Natural killer cell (primary cell): ENCODE results near the gene PYGB. TPM values are rescaled to one million over a fixed set of nuclear protein-coding genes. Genes with fewer than 3 reads are reported as not detected.

ENCODE experiments used
- ATAC-seq, 3 donors: fragments of 150-1000 bp in 2 of 3; fragments of 200-7000 bp in 1 of 3; cut with Tn5 transposase; 1 replicate in 1 of 3; 2 replicates in 2 of 3; pipeline ENCODE4 v1.10.0; 2021; ENCODE audit warnings: mild to moderate bottlenecking in 2 of 3, moderate library complexity in 2 of 3
- DNase-seq, 2 donors: peaks; one replicate each; pipeline versions ENCODE4 v3.0.0 to v3.0.0-alpha.2; 2013 to 2021; ENCODE audit warnings: mixed read lengths in 1 of 2
- H3K27ac ChIP-seq: one replicate; pipeline ENCODE4 v1.5.1; 2013; ENCODE audit warnings: mild to moderate bottlenecking, low read length
- H3K27me3 ChIP-seq: one replicate; pipeline ENCODE4 v1.6.1; 2013; ENCODE audit warnings: low read length; ENCODE audit not compliant: control insufficient read depth, insufficient read depth
- H3K36me3 ChIP-seq: one replicate; pipeline ENCODE4 v1.6.1; 2013; ENCODE audit warnings: low read length; ENCODE audit not compliant: control insufficient read depth, insufficient read depth
- H3K4me1 ChIP-seq: one replicate; pipeline ENCODE4 v1.6.1; 2013; ENCODE audit warnings: low read length; ENCODE audit not compliant: control insufficient read depth, insufficient read depth
- H3K4me3 ChIP-seq: one replicate; pipeline ENCODE4 v1.5.1; 2013; ENCODE audit warnings: low read length
- H3K9me3 ChIP-seq: one replicate; pipeline ENCODE4 v1.6.1; 2013; ENCODE audit warnings: low read length; ENCODE audit not compliant: control insufficient read depth, insufficient read depth
- H3K27ac Mint-ChIP-seq, 2 donors: one replicate each; pipeline ENCODE4 v1.8.0; 2022; ENCODE audit warnings: mild to moderate bottlenecking in 2 of 2, mixed read lengths in 2 of 2, moderate library complexity in 1 of 2
- H3K27me3 Mint-ChIP-seq, 2 donors: one replicate each; pipeline ENCODE4 v1.8.0; 2022; ENCODE audit warnings: low read depth in 2 of 2, mixed read lengths in 2 of 2
- H3K36me3 Mint-ChIP-seq: one replicate; pipeline ENCODE4 v1.8.0; 2022; ENCODE audit warnings: mixed read lengths
- H3K4me1 Mint-ChIP-seq, 2 donors: one replicate each; pipeline ENCODE4 v1.8.0; 2022; ENCODE audit warnings: mixed read lengths in 2 of 2
- H3K4me3 Mint-ChIP-seq: one replicate; pipeline ENCODE4 v1.8.0; 2022; ENCODE audit warnings: mild to moderate bottlenecking, moderate library complexity, mixed read lengths
- H3K9me3 Mint-ChIP-seq, 2 donors: one replicate each; pipeline ENCODE4 v1.8.0; 2022; ENCODE audit warnings: mixed read lengths in 2 of 2
- CTCF ChIP-seq: fragments of 200-600 bp; IDR thresholded peaks from one replicate; pipeline ENCODE4 v1.8.0; 2022; ENCODE audit warnings: antibody characterized with exemption
- WGBS: methylation state at CpG from one replicate; pipeline ENCODE4 v1.1.7; 2013; ENCODE audit warnings: missing lambda C conversion rate; ENCODE audit not compliant: insufficient coverage; 5-methylcytosine and 5-hydroxymethylcytosine counted together
- intact Hi-C: fragments of 100-400 bp; cut with micrococcal nuclease; formaldehyde crosslinking; loops from one replicate; pipeline ENCODE4 v1.14.2; 2022
- total RNA-seq, 4 donors: library from RNA; stranded (reverse); fragments of 120-200 nt in 1 of 4; gene quantifications; one replicate each; pipeline versions ENCODE4 v1.2.3 to v1.2.4, GENCODE V29; 2013 to 2022

PYGB gene
- total RNA-seq, 3 donors from 2014 or later (not counting 1 experiment from before 2014, with no cell fraction given), result 39.4 to 55.4 (median 47.0) TPM

- no peak overlapping the region for H3K4me3 ChIP-seq
- H3K27me3 ChIP-seq, result no peaks in the 10 kb centered on the region
- H3K4me3 Mint-ChIP-seq, result no peak overlapping the region
- no peaks in the 10 kb centered on the region for H3K36me3 Mint-ChIP-seq
- no peak overlapping the region for H3K27ac Mint-ChIP-seq
- 98% methylated on average over 20 of the region's 20 CpGs for WGBS
- DNase-seq, result no peak
- H3K4me1 Mint-ChIP-seq, result peaks cover 0 to 6% of the 10 kb centered on the region in 2 donors
- no peak overlapping the region for H3K27ac ChIP-seq
- peaks cover 2% of the 10 kb centered on the region for H3K4me1 ChIP-seq
- no peak for TF ChIP-seq CTCF
- intact Hi-C loops, result no loop called here
- H3K36me3 ChIP-seq, result peaks cover 66% of the 10 kb centered on the region
- ATAC-seq, result no peak
- H3K27me3 Mint-ChIP-seq, result no peaks in the 10 kb centered on the region
- no peaks in the 10 kb centered on the region for H3K9me3 Mint-ChIP-seq
- no peaks in the 10 kb centered on the region for H3K9me3 ChIP-seq
These were observed 28.1 kb downstream of the PYGB start for GRCh38 chr20:25275813-25276532.

GRCh38 chr20:25276533-25277050, 28.7 kb downstream of the PYGB start:
- Mint-ChIP-seq H3K4me3 (no peak overlapping the region), H3K9me3 (no peaks in the 10 kb centered on the region), H3K27ac (no peak overlapping the region), H3K27me3 (no peaks in the 10 kb centered on the region), H3K36me3 (no peaks in the 10 kb centered on the region), H3K4me1 (peaks cover 0 to 6% of the 10 kb centered on the region in 2 donors)
- 97% methylated on average over 24 of the region's 24 CpGs for WGBS
- no peak overlapping the region for H3K4me3 ChIP-seq
- intact Hi-C loops, result no loop called here
- H3K27me3 ChIP-seq, result no peaks in the 10 kb centered on the region
- H3K36me3 ChIP-seq, result peaks cover 64% of the 10 kb centered on the region
- no peaks in the 10 kb centered on the region for H3K9me3 ChIP-seq
- no peak overlapping the region for H3K27ac ChIP-seq
- TF ChIP-seq CTCF, result no peak
- ATAC-seq (no peak), DNase-seq (no peak)
- peaks cover 8% of the 10 kb centered on the region for H3K4me1 ChIP-seq

GRCh38 chr20:25277051-25277801, 29.3 kb downstream of the PYGB start:
- no peak overlapping the region for H3K27ac Mint-ChIP-seq
- 96% methylated on average over 24 of the region's 24 CpGs for WGBS
- peaks cover 0 to 6% of the 10 kb centered on the region in 2 donors for H3K4me1 Mint-ChIP-seq
- H3K27me3 Mint-ChIP-seq, result no peaks in the 10 kb centered on the region
- DNase-seq, result no peak
- Histone ChIP-seq H3K27ac (no peak overlapping the region), H3K9me3 (no peaks in the 10 kb centered on the region), H3K27me3 (no peaks in the 10 kb centered on the region), H3K4me3 (no peak overlapping the region), H3K36me3 (peaks cover 59% of the 10 kb centered on the region), H3K4me1 (peaks cover 8% of the 10 kb centered on the region)
- H3K36me3 Mint-ChIP-seq, result no peaks in the 10 kb centered on the region
- ATAC-seq, result no peak
- H3K9me3 Mint-ChIP-seq, result no peaks in the 10 kb centered on the region
- H3K4me3 Mint-ChIP-seq, result no peak overlapping the region
- intact Hi-C loops, result no loop called here
- TF ChIP-seq CTCF, result no peak
